ENCODE results near the gene THSD8.
A peak's percentile ranks its signal among the peaks of the same experiment; 100 is the strongest.

Gene THSD8

GRCh38 chr19:12767666-12768065 is 34.2 kb upstream of the THSD8 start:
- Histone ChIP-seq H3K4me3 (ENCODE audit: insufficient read depth, low read depth, low read length) (no peak overlapping the region), H3K9me3 (ENCODE audit: control insufficient read depth, low read length) (no peaks in the 10 kb centered on the region), H3K36me3 (ENCODE audit: control insufficient read depth, insufficient read depth, low read length) (no peaks in the 10 kb centered on the region), H3K27ac (ENCODE audit: insufficient read depth, low read depth, low read length, poor library complexity, severe bottlenecking) (no peak overlapping the region), H3K4me1 (ENCODE audit: control insufficient read depth, insufficient read depth, low read length) (peaks cover 6% of the 10 kb centered on the region), H3K27me3 (ENCODE audit: control insufficient read depth, insufficient read depth, low read length, poor library complexity, severe bottlenecking) (peaks cover 6% of the 10 kb centered on the region)
- WGBS, 2 experiments, result 94 to 95% methylated on average over 15 of the region's 15 CpGs

GRCh38 chr19:12769689-12770088 is 32.2 kb upstream of the THSD8 start:
- no peak overlapping the region for H3K27ac ChIP-seq (ENCODE audit: insufficient read depth, low read depth, low read length, poor library complexity, severe bottlenecking)
- H3K36me3 ChIP-seq (ENCODE audit: control insufficient read depth, insufficient read depth, low read length), result no peaks in the 10 kb centered on the region
- H3K27me3 ChIP-seq (ENCODE audit: control insufficient read depth, insufficient read depth, low read length, poor library complexity, severe bottlenecking), result peaks cover 7% of the 10 kb centered on the region
- H3K4me1 ChIP-seq (ENCODE audit: control insufficient read depth, insufficient read depth, low read length), result peaks cover 6% of the 10 kb centered on the region
- WGBS, 2 experiments, result 5% methylated on average over 37 of the region's 37 CpGs
- no peaks in the 10 kb centered on the region for H3K9me3 ChIP-seq (ENCODE audit: control insufficient read depth, low read length)
- peak overlapping the region; percentile 1 for H3K4me3 ChIP-seq (ENCODE audit: insufficient read depth, low read depth, low read length)

- H3K4me3 ChIP-seq (ENCODE audit: insufficient read depth, low read depth, low read length), result no peak overlapping the region
- H3K9me3 ChIP-seq (ENCODE audit: control insufficient read depth, low read length), result no peaks in the 10 kb centered on the region
- H3K36me3 ChIP-seq (ENCODE audit: control insufficient read depth, insufficient read depth, low read length), result no peaks in the 10 kb centered on the region
- H3K4me1 ChIP-seq (ENCODE audit: control insufficient read depth, insufficient read depth, low read length), result peaks cover 10% of the 10 kb centered on the region
- 97% methylated on average over 13 of the region's 13 CpGs for WGBS, 2 experiments
- peaks cover 13% of the 10 kb centered on the region for H3K27me3 ChIP-seq (ENCODE audit: control insufficient read depth, insufficient read depth, low read length, poor library complexity, severe bottlenecking)
- no peak overlapping the region for H3K27ac ChIP-seq (ENCODE audit: insufficient read depth, low read depth, low read length, poor library complexity, severe bottlenecking)
Observed at GRCh38 chr19:12770922-12771321, 30.9 kb upstream of the THSD8 start.

- WGBS, 2 experiments, result 82 to 87% methylated on average over 4 of the region's 4 CpGs
Observed at GRCh38 chr19:12772323-12772722, 29.5 kb upstream of the THSD8 start.

GRCh38 chr19:12773571-12773970 is 28.3 kb upstream of the THSD8 start:
- Histone ChIP-seq H3K36me3 (ENCODE audit: control insufficient read depth, insufficient read depth, low read length) (no peaks in the 10 kb centered on the region), H3K4me1 (ENCODE audit: control insufficient read depth, insufficient read depth, low read length) (peaks cover 13% of the 10 kb centered on the region), H3K27me3 (ENCODE audit: control insufficient read depth, insufficient read depth, low read length, poor library complexity, severe bottlenecking) (peaks cover 14% of the 10 kb centered on the region), H3K27ac (ENCODE audit: insufficient read depth, low read depth, low read length, poor library complexity, severe bottlenecking) (no peak overlapping the region), H3K4me3 (ENCODE audit: insufficient read depth, low read depth, low read length) (no peak overlapping the region), H3K9me3 (ENCODE audit: control insufficient read depth, low read length) (no peaks in the 10 kb centered on the region)
- WGBS, 2 experiments, result 92 to 95% methylated on average over 2 of the region's 2 CpGs

More at GRCh38 chr19:12772323-12772722, 29.5 kb upstream of the THSD8 start:
- Histone ChIP-seq H3K27ac (ENCODE audit: insufficient read depth, low read depth, low read length, poor library complexity, severe bottlenecking) (no peak overlapping the region), H3K9me3 (ENCODE audit: control insufficient read depth, low read length) (no peaks in the 10 kb centered on the region), H3K4me1 (ENCODE audit: control insufficient read depth, insufficient read depth, low read length) (peaks cover 10% of the 10 kb centered on the region), H3K4me3 (ENCODE audit: insufficient read depth, low read depth, low read length) (no peak overlapping the region), H3K36me3 (ENCODE audit: control insufficient read depth, insufficient read depth, low read length) (no peaks in the 10 kb centered on the region), H3K27me3 (ENCODE audit: control insufficient read depth, insufficient read depth, low read length, poor library complexity, severe bottlenecking) (peaks cover 13% of the 10 kb centered on the region)

GRCh38 chr19:12774588-12775555 is 27.0 kb upstream of the THSD8 start, which contains the start of gene HOOK2:
HOOK2 (minus strand) TSS chr19:12775552; CDS start chr19:12775449, 103 bp downstream.
- no peak within 1 kb of the TSS for H3K27ac ChIP-seq (ENCODE audit: insufficient read depth, low read depth, low read length, poor library complexity, severe bottlenecking)
- 19 to 22% methylated on average over 58 of the region's 58 CpGs for WGBS, 2 experiments
- H3K4me3 ChIP-seq (ENCODE audit: insufficient read depth, low read depth, low read length), result peak within 1 kb of the TSS; percentile 67
- no peaks in the 10 kb centered on the region for H3K9me3 ChIP-seq (ENCODE audit: control insufficient read depth, low read length)
- H3K4me1 ChIP-seq (ENCODE audit: control insufficient read depth, insufficient read depth, low read length), result peaks cover 18% of the 10 kb centered on the region
- peaks cover 16% of the 10 kb centered on the region for H3K27me3 ChIP-seq (ENCODE audit: control insufficient read depth, insufficient read depth, low read length, poor library complexity, severe bottlenecking)
- no peaks in the 10 kb centered on the region for H3K36me3 ChIP-seq (ENCODE audit: control insufficient read depth, insufficient read depth, low read length)

- Histone ChIP-seq H3K4me3 (ENCODE audit: insufficient read depth, low read depth, low read length) (peak overlapping the region; percentile 48), H3K36me3 (ENCODE audit: control insufficient read depth, insufficient read depth, low read length) (no peaks in the 10 kb centered on the region), H3K9me3 (ENCODE audit: control insufficient read depth, low read length) (no peaks in the 10 kb centered on the region), H3K27ac (ENCODE audit: insufficient read depth, low read depth, low read length, poor library complexity, severe bottlenecking) (no peak overlapping the region), H3K4me1 (ENCODE audit: control insufficient read depth, insufficient read depth, low read length) (peaks cover 18% of the 10 kb centered on the region), H3K27me3 (ENCODE audit: control insufficient read depth, insufficient read depth, low read length, poor library complexity, severe bottlenecking) (peaks cover 11% of the 10 kb centered on the region)
- WGBS, 2 experiments, result 14 to 17% methylated on average over 42 to 43 of the region's 43 CpGs
Observed at GRCh38 chr19:12777217-12778016, 24.5 kb upstream of the THSD8 start.

- H3K9me3 ChIP-seq (ENCODE audit: control insufficient read depth, low read length), result no peaks in the 10 kb centered on the region
- no peaks in the 10 kb centered on the region for H3K36me3 ChIP-seq (ENCODE audit: control insufficient read depth, insufficient read depth, low read length)
- H3K4me3 ChIP-seq (ENCODE audit: insufficient read depth, low read depth, low read length), result peak overlapping the region; percentile 48
- peaks cover 11% of the 10 kb centered on the region for H3K27me3 ChIP-seq (ENCODE audit: control insufficient read depth, insufficient read depth, low read length, poor library complexity, severe bottlenecking)
- 4% methylated on average over 44 of the region's 44 CpGs for WGBS, 2 experiments
- no peak overlapping the region for H3K27ac ChIP-seq (ENCODE audit: insufficient read depth, low read depth, low read length, poor library complexity, severe bottlenecking)
- peaks cover 21% of the 10 kb centered on the region for H3K4me1 ChIP-seq (ENCODE audit: control insufficient read depth, insufficient read depth, low read length)
Observed at GRCh38 chr19:12778017-12778904, 23.6 kb upstream of the THSD8 start.

GRCh38 chr19:12778905-12779161 is 23.0 kb upstream of the THSD8 start:
- Histone ChIP-seq H3K4me1 (ENCODE audit: control insufficient read depth, insufficient read depth, low read length) (peaks cover 26% of the 10 kb centered on the region), H3K4me3 (ENCODE audit: insufficient read depth, low read depth, low read length) (peak overlapping the region; percentile 48), H3K27me3 (ENCODE audit: control insufficient read depth, insufficient read depth, low read length, poor library complexity, severe bottlenecking) (peaks cover 11% of the 10 kb centered on the region), H3K9me3 (ENCODE audit: control insufficient read depth, low read length) (no peaks in the 10 kb centered on the region), H3K36me3 (ENCODE audit: control insufficient read depth, insufficient read depth, low read length) (no peaks in the 10 kb centered on the region), H3K27ac (ENCODE audit: insufficient read depth, low read depth, low read length, poor library complexity, severe bottlenecking) (no peak overlapping the region)
- 21 to 28% methylated on average over 6 of the region's 6 CpGs for WGBS, 2 experiments

All from ectodermal cell (in vitro differentiated cells).